ENCODE measurements around the gene NKPD1.

DNA sequence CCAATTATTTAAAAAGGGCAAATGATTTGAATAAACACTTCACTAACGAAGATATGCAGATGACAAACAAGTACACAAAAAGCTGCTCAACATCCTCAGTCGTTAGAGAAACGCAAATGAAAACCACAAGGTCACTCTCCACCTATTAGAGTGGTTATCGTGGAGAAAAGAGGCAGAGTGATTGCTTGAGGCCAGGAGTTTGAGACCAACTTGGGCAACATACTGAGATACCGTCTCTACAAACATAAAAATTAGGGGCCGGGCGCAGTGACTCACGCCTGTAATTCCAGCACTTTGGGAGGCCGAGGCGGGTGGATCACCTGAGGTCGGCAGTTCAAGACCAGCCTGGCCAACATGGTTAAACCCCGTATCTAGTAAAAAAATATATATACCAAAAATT is 45.0 kb upstream of the NKPD1 start:
- TF ChIP-seq, protein P1, sequence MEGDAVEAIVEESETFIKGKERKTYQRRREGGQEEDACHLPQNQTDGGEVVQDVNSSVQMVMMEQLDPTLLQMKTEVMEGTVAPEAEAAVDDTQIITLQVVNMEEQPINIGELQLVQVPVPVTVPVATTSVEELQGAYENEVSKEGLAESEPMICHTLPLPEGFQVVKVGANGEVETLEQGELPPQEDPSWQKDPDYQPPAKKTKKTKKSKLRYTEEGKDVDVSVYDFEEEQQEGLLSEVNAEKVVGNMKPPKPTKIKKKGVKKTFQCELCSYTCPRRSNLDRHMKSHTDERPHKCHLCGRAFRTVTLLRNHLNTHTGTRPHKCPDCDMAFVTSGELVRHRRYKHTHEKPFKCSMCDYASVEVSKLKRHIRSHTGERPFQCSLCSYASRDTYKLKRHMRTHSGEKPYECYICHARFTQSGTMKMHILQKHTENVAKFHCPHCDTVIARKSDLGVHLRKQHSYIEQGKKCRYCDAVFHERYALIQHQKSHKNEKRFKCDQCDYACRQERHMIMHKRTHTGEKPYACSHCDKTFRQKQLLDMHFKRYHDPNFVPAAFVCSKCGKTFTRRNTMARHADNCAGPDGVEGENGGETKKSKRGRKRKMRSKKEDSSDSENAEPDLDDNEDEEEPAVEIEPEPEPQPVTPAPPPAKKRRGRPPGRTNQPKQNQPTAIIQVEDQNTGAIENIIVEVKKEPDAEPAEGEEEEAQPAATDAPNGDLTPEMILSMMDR (conservative IDR thresholded peaks at IDR 0.05; ENCODE audit: low read depth in 2 of 2): no peak
- no peak for TF ChIP-seq ZNF331 (CRISPR knock-in tag; IDR thresholded peaks at IDR 0.05; ENCODE audit: low read depth)
- TF ChIP-seq, protein P2, sequence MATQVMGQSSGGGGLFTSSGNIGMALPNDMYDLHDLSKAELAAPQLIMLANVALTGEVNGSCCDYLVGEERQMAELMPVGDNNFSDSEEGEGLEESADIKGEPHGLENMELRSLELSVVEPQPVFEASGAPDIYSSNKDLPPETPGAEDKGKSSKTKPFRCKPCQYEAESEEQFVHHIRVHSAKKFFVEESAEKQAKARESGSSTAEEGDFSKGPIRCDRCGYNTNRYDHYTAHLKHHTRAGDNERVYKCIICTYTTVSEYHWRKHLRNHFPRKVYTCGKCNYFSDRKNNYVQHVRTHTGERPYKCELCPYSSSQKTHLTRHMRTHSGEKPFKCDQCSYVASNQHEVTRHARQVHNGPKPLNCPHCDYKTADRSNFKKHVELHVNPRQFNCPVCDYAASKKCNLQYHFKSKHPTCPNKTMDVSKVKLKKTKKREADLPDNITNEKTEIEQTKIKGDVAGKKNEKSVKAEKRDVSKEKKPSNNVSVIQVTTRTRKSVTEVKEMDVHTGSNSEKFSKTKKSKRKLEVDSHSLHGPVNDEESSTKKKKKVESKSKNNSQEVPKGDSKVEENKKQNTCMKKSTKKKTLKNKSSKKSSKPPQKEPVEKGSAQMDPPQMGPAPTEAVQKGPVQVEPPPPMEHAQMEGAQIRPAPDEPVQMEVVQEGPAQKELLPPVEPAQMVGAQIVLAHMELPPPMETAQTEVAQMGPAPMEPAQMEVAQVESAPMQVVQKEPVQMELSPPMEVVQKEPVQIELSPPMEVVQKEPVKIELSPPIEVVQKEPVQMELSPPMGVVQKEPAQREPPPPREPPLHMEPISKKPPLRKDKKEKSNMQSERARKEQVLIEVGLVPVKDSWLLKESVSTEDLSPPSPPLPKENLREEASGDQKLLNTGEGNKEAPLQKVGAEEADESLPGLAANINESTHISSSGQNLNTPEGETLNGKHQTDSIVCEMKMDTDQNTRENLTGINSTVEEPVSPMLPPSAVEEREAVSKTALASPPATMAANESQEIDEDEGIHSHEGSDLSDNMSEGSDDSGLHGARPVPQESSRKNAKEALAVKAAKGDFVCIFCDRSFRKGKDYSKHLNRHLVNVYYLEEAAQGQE (IDR thresholded peaks at IDR 0.05; ENCODE audit: unreplicated experiment): no peak
